DMS53 treated with DMSO at 0.1 percent for 48 hours (cell line): ENCODE data around the gene HOXC9.

Source experiments
- DNase-seq: peaks from one replicate; lab custom pipeline; 2025; ENCODE audit not compliant: unreplicated experiment; lab: John Stamatoyannopoulos, UW

The HOXC9 gene

DNA sequence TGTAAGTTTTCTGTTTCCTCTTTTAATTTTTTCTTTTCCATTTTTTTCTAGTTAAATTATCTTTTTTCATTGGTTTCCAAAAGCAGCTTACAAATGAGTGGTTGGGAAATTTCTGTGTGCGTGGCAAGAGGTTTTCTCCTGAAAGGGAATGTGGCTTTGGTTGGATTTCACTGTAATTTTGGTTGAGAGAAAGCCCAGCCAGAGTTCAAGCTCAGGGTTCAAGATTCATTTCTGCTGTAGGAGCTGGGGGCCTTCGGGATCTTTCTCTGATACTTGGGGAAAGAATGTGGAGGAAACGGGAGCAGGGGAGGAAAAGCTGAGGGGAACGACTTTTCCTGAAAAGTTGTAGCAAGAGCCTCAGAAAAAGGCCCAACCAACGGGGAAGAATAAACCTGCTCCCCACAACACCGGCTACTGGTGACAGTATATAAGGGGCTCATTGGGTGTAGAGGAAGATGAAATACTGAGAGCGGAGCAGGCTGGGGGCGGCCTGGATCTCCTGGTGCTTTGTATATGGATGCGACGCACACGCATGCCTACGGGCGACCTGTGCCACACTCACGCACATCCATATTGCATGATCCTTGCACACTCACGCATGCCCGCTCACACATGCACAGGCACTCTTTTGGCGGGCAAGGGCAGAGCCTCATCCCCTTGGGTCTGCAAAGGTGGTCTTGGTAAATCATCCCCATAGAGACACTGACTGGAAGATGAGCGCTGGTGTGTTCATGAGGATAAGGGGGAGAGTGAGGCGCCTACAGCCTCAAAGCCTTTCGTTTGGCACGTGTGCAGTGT is 13.1 kb upstream of the HOXC9 start:
- no peak for DNase-seq

DNA sequence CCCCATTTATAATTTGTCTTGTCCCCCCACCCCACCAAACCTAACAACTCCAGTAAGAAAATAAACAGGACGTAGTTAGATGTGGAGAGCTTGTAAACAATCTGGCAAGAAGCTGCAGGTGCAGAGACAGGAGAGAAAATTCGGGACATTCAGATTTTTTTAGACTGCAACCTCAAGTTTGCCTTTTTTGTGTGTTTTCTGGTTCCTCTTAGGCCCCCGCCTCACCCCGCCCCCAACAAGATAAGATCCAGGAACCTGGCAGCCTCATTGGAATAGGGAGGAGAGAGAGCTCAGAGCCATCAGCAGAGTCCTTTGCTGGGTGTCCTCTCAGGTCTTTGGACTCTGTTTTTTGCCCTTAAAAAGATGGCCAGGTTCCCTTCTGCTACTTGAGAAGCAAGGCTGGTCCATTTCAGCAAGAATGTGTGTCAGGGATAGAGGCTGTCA is 12.2 kb upstream of the HOXC9 start:
- DNase-seq = no peak

DNA sequence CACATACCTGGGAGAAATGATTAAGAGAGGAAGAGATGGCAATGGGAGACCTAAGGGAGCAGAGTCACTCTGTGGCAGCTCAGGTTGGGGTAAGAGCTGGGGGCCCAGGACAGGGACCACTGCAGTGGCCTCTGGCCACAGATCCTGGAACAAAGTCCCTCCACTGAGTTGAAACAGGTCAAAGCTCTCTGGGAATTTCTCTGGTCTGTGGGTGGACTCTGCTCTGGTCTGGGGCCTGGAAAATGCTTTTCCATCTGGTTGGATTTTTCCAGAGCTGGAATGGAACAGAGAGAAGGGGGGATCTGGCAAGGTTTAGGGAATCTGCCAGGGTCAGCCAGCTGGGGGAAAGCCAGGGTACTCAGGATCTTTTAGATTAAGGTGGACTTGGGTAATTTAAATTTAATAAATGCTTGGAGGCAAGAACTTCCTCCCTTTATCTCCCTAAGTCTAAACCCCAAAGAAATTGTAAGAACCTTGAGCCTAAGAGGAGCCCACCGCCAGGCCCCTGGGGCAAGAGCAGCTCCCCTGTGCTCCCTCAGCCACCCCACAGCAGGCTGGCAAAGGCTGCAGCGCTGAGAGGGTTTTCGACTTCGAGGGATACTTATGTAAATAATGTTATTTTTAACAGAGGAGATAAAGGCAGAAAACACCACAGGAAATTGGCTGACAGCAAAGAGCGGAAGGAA is 11.3 kb upstream of the HOXC9 start:
- no peak for DNase-seq

DNA sequence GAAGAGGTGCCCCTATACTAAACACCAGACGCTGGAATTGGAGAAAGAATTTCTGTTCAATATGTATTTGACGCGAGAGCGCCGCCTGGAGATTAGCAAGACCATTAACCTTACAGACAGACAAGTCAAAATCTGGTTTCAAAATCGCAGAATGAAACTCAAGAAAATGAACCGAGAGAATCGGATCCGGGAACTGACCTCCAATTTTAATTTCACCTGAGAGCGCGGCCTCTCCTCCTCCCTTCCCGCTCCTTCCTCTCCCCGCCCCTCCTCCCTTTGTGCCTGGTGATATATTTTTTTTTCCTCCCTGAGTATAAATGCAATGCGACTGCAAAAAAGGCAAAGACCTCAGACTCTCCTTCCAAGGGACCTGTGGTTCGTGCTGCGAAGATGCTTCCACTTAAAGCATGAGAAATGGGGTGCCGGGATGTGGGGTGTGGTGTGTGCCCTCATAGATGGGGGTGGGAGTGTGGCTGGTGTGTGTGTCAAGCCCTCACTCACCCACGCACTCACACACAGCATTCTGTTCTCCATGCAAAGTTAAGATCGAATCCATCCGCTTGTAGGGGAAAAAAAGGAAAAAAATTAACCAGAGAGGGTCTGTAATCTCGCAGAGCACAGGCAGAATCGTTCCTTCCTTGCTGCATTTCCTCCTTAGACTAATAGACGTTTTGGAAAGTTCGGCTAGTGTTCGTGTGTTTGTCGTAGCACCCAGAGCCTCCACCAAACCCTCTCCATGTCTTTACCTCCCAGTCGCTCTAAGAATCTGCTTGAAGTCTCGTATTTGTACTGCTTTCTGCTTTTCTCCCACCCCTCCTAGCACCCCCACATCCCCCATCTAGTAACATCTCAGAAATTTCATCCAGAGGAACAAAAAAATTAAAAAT is 10.5 kb upstream of the HOXC9 start:
- no peak for DNase-seq

DNA sequence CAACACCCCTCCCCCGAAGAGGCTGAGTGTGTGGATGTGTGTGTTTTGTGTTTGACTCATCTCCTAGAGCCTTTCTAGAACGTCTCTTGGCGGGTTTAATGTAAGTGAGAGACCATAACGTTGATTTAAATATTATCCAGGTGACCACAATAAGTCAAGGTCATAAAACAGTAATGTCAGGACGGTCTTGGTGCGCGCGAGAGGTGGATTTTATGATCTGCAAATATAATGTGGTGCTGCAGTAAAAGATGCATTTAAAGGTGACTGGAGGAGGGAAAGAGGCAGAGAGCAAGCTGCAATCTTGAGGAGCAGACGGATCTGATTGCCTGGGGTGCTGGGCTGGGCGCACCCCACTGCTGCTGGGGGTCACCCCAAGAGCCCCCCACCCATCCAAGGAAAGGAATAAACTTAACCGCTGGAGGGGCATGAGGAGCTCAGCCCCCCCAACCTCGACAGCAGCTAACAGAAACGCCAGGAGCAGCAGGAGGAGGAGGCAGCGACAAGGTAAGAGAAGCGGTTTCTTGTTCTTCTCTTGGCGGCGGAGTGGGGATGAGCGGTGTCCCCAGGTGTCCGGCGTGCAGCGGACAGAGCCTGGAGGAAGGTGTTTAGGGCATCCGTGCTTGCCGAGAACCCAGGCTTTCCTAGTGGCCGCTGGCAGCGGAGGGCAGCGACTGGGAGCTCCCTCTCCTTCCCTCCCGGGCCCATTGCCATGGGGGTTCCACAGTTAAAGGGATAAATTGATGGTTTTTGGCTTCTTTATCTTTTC is 9.5 kb upstream of the HOXC9 start:
- no peak for DNase-seq

DNA sequence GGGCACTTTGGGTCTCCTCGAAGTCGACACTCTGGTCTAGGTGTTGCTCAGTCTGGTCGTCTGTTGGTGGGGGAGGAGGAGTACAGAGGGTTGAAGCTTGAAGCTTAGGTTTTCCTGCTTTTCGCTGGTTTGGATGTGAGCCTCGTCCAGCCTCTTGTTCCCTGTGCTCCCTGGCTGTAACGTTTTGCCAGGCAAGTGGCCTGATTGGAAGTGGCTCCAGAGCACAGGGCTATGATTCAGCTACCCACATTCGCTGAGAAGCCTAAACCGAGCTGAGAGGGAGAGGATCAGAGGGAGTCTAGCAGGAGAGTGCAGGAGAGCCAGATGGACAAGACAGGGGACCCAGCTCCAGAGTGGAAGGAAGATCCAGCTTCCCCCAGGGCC is 8.9 kb upstream of the HOXC9 start:
- no peak for DNase-seq

DNA sequence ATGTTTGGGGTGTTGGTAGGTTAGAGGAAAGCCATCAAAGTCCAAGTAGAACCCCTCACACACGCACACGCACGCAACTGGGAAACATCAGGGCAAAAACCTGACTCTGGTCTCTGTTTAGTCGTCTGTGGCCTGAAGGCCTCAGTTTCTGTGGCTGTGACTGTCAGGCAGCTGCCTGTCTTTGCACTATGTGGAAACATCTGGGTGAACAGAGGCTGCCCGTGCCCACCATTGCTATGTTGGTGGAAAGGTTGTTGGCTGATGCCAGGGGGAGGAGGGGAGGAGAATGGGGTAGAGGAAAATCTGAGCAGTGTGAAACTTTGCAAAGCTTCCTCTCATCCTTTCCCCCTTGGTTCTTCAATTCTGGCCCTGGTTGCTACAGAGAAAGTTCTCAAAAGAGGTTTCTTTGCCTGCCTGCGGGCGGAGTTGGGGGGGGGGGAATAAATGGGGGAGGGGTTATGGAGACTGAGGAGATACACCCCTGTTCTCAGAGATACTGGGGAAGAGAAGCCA is 7.5 kb upstream of the HOXC9 start:
- DNase-seq = no peak

DNA sequence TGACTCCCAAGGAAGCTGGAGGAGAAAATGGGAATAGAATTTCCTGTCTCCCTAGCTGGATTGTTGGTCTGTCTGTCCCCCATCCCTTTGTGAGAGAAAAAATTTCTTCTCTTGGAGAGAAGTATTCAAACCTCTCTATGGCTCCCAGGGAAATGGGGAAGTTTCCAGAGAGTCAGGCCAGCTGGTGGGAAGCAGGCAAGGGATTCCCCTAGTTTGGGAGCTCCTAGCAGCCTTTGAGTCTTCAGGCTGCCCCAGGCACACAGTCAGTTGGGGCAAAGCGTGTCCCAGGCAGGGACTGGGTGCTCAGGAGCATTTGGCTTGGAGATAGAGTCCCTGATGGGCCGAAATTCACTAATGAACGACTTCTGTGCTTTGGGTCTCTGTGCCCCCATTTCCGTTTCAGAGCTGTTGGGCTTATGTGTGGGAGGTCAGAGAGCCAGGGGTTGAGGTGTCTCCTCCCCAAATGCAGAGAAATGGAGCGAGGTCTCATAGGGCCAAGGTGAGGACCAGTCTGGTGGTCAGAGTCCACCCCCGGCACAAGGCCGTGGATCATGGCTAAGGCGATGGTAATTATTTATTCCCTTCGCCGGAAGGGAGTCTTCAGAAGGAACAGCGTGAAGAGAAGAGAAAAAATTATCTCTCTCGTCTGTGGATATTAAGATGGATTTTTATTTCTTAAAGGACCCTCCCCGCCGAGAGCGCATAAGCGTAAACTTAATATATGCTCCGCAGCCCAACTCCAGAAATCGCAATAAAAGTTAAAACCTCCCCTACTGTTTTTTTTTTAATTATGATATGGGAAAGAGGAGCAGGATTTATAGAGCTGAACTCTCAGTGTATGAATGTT is 6.6 kb upstream of the HOXC9 start:
- no peak for DNase-seq

DNA sequence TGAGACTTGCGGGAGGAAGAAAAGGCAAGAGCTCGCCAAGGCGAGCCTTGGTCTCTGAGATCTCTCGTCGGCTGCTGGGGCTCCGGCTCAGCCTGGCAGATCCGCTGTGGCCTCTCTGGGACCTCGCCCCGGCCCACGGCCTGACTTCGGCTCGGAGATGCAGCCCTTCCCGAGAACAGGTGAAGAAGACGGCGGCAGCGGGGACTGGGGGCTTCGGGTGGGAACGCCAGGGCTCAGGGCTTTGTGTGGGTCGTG is 6.0 kb upstream of the HOXC9 start:
- DNase-seq = no peak

DNA sequence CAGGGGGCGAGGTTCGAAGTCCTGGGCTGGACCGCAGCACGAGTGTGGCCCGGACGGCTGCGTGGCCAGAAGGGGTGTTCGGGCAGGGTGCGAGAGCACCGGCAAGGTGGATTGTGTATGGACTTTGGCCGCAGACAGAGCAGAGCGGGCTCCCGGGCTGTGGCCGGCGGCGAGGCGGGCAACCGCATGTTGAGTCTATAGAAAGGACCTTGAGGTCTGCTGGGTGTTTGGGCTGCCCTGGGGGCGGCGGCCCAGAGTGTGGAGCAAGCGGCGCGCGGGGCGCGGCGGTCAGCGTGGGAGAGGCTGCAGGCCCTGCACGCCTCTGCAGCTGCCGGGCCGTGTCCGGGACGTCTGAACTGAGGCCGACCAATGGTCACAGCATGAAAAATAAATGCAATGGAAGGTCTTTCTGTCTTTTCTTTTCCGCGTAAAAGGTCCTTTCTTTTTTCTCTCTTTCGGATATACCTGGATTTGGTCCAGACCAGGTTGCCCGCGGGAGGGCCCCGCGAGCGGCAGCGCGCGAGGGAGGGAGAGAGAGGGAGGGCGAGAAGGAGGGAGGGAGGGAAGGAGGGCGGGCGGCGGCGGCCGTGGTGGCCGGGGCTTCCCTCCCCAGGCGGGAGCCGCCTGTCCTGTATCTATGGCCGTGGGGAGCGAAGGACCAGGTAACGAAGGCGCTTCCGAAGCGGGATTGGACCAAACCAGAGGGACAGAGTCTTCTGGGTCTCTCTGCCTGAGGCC is 5.5 kb upstream of the HOXC9 start:
- no peak for DNase-seq

DNA sequence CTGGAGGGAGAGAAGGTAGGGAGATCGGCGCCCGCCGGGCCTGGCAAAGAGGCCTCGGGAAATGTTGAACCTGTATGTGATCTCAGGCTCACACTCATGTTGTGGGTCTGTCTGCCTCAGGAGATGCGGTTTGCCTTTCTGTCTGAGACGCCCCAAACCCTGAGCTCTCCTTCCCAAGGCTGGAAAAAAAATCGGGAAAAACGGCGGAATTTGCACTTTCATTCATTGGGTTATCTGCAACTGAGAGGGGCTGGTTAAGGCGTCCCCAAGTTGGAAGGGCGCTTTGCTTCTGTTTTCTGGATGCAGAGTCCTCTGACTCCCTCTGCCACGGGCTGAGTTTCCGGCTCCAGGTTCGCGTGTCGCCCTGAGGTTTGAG is 5.0 kb upstream of the HOXC9 start:
- DNase-seq = no peak

DNA sequence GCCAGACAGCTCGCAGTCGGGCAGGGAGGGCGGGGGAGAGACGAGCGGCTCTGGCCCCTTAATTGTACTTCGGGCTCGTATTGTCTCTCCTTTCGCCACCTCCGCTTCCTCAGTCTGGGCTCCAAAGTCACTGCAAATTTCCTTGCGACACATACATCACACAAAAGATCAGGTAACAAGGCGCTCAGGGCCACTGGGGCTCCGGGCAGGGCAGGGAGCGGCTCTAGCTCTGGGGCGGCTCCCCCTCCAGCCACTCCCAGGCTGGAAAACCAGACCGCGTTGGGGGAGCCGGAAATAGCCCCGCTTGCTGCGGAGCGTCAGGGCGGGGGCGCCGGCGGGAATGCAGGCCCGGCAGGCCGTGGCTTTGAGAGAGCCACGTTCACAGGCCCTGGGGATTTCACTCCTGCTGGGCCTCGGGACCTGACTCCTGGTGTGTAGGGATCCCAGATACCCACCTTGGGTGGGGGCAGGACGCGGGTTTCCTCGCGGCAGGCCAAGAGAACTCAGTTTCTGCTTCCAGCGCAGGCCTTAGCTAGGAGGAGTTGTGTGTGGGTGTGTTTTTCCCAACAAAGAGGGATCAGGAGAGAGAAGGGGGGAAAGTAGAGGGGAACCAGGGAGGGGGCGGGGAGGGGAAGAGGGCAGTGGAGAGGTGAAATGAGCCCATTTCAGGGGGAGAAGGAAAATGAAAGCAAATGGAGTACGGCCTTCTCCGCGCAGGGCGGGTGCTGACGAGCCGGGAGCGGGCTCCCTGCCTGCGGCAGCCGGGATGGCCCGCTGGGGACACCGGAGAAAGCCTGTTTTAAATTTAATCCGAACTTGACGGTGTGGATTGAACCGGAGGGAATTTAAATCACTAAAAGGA is 4.4 kb upstream of the HOXC9 start:
- DNase-seq = no peak

DNA sequence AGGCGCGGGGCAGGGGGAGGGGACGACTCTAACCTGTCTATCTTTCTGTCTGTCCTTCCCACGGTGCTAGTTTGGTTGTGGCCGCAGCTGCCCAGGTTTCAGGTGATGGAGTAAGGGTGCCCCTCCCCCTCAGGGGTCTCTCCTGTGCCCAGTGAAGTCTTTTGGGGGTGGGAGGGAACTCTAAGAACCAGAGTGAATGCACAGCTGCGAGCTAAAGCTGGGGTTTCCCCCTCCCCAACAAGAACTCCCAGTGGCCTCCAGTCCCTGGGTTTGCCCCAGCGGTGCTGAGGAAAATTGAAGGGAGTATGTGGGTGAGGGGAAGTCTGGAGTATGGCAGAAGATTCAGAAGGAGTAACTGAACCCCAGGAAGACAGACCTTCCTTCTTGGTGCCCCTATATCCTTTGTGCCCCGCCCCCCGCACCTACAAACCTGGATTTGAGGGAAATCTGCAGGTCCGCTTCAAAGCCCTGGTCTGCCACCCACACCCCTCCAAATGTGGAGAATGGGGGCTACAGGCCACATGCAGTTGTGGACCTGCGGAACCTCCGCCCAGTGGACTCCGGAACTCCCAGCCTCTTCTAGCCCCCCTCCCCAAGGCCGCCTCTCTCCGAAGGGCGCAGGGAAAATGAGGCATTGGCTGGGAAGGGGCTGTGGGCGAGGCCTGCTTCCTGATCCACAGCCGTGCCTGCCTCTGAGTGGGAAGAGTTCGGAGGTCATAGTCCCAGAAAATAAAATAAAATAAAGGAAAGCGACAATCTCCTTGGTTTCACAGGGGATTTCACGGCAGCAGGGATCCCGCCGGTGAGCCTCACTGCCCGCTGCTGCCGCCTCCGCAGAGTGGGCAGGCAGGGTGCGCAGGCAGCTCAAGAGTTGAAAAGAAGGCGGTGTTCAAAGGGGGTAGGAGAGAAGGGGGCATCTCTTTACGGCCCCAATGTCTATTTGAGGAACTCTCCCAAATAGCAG is 3.4 kb upstream of the HOXC9 start:
- DNase-seq = no peak

DNA sequence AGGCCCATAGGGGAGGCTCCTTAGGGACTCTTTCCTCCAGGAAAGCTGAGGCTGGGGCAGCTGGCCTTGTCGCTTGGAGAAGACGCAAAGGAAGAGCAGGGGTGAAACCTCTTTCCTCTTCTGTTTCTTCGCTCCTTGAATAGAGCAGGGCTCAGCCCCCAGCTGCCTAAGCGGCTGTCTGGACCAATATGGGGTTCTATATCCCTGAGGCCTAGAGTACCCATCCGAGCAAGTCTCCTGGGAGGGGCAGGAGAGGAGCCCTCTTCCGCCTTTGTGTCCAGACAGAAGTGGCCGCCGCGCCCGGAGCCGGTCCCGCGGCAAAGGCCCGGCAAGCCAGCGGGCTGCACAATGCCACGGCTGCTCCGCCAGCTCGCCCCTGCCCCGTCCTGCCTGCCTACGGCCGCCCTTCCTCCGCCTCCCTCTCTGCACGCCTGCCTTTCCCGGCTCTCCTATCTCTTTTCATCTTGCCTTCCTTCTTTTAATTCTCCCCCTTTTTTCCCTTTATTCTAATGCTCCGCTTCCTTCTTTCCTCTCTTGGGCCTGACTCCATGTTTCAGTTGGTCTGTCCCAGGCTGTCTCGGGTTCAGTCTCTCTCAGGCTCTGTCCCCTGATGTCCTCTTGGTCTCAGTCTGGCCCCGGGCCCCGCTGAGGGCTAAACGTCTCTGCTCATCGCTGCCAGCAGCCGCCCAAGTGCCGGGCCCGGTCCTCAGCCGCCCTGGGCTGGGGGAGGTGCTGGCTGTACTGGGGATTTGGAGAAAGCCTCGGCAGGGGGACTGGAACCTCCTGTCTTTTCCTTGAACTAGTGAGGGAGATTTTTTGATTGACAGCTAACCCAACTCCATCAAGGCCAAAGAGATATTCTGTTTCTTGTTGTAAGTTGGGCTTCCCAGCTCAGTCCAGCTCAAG is 2.5 kb upstream of the HOXC9 start:
- no peak for DNase-seq

DNA sequence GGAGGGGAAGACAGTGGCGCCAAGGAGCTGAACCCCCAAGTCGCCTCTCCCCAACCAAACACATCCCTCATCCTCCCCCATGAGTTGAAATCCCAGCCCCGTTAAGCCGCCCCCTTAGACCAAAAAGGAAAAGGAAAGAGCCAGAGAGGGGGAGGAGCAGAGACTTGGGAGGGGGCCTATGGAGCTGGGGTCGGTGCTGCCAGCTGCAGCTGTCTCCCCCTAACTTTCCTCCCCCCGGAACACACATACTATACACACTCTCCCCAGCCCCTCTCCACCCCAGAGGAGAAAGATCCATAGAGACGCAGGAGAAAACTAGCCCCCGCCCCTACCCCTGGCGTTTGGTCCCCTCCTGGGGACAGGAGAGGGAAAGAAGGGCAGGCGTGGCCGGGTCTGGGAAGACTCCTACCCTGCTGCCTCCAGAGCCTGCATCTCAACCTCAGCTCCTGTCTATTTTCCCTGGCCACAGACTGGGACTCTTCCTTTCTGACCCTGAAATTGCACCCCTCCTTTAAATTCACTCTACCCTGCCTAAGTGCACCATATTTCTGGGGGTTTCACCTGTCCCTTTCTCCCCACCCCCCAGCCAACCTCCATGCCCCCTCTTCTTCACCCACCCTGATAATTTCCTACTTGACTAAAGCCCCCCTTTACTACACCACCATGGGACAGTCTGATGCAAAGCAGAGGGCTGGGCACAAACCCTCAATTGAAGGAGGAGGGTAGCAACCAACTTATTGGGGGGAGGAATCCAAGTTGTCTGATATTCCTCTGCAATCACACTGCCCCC is 1.7 kb upstream of the HOXC9 start:
- no peak for DNase-seq

DNA sequence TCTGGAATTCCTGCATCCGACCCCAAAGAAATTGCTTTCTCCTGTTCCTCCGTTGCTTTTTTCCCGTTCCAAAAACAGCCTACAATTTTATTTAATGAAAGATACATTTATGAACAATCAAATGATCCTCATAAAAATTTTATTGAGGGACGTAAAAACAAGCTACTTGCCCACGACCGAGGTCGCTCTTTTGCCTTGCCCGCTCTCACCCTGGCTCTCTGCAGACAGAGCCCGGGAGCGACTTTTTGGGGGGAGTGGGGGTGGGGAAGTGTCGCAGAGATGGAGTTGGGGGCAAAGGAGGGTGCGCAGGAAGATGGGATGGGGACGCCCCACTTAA is 1.1 kb upstream of the HOXC9 start:
- DNase-seq = no peak
